OCI-LY7 (cell line): ENCODE measurements around the gene GTF3C4.

Source experiments
- EZH2phosphoT487 ChIP-seq: fragments of 200-600 bp; sonication (generic); IDR thresholded peaks from 2 replicates; pipeline ENCODE4 v1.6.1; 2018; ENCODE audit warnings: low read depth, borderline replicate concordance, mild to moderate bottlenecking, mixed run types, antibody characterized with exemption, low read length, moderate library complexity, mixed read lengths
- TF ChIP-seq, protein P1 (sequence below): fragments of 200-600 bp; sonication (generic); conservative IDR thresholded peaks from 2 replicates; pipeline ENCODE4 v1.5.1; 2014; ENCODE audit warnings: mild to moderate bottlenecking, antibody characterized with exemption, low read length, moderate library complexity, mixed read lengths

DNA sequence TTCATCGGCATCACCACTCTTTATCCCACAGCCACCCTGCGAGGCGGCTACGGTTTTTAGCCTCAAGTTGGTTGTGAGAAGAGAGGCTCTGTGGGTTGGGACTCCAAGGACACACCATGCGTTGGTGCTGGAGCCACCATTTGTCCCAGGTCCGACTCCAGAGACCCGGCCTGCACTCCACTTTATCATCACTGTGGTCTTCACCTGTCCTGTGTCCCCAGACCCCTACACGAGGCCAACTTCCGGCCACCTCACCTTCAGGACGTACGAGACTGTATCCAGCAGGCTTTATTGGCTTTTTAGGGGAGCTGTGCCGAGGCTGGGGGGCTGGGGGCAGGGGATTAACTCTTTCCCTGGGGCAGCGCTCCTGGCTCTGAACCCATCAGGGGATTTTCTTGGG lies 55.0 kb downstream of the GTF3C4 start:
- TF ChIP-seq, protein P1, sequence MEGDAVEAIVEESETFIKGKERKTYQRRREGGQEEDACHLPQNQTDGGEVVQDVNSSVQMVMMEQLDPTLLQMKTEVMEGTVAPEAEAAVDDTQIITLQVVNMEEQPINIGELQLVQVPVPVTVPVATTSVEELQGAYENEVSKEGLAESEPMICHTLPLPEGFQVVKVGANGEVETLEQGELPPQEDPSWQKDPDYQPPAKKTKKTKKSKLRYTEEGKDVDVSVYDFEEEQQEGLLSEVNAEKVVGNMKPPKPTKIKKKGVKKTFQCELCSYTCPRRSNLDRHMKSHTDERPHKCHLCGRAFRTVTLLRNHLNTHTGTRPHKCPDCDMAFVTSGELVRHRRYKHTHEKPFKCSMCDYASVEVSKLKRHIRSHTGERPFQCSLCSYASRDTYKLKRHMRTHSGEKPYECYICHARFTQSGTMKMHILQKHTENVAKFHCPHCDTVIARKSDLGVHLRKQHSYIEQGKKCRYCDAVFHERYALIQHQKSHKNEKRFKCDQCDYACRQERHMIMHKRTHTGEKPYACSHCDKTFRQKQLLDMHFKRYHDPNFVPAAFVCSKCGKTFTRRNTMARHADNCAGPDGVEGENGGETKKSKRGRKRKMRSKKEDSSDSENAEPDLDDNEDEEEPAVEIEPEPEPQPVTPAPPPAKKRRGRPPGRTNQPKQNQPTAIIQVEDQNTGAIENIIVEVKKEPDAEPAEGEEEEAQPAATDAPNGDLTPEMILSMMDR = no peak
- no peak for TF ChIP-seq EZH2phosphoT487
